Mammary epithelial cell (primary cell): ENCODE measurements around the gene DDRGK1.

Experiments used
- CTCF ChIP-seq, 2 donors: IDR thresholded peaks in 1 of 2; conservative IDR thresholded peaks in 1 of 2; 2 replicates each; pipeline ENCODE4 v1.5.1; 2011 to 2012; ENCODE audit warnings: inconsistent platforms in 2 of 2, low read length in 2 of 2, mild to moderate bottlenecking in 2 of 2, control low read depth in 1 of 2, low read depth in 1 of 2; ENCODE audit not compliant: insufficient read depth in 1 of 2; ENCODE audit errors: extremely low read depth in 1 of 2
- EZH2 ChIP-seq: IDR thresholded peaks from 2 replicates; pipeline ENCODE4 v1.6.1; 2012; ENCODE audit warnings: low read length, inconsistent platforms, borderline replicate concordance

- no peak for TF ChIP-seq CTCF (conservative IDR thresholded peaks at IDR 0.05 in 1 of 2, IDR thresholded peaks at IDR 0.05 in 1 of 2; ENCODE audit: extremely low read depth in 1 of 2, insufficient read depth in 1 of 2, low read depth in 1 of 2, low read length in 2 of 2)
- TF ChIP-seq EZH2 = no peak
These were observed 36.4 kb upstream of the DDRGK1 start for GRCh38 chr20:3240776-3241363.
